GM12892 (cell line): ENCODE results near the gene GPA33.

Experiments
- POLR2A ChIP-seq: IDR thresholded peaks from 2 replicates; pipeline ENCODE4 v1.6.1; 2011; ENCODE audit warnings: low read depth, low read length, control low read depth
- POLR2AphosphoS5 ChIP-seq: IDR thresholded peaks from 2 replicates; pipeline ENCODE4 v1.6.1; 2011; ENCODE audit warnings: low read depth, low read length, control low read depth
- TAF1 ChIP-seq: IDR thresholded peaks from 2 replicates; pipeline ENCODE4 v1.6.1; 2011; ENCODE audit warnings: low read depth, mild to moderate bottlenecking, control low read depth, low read length, borderline replicate concordance

DNA sequence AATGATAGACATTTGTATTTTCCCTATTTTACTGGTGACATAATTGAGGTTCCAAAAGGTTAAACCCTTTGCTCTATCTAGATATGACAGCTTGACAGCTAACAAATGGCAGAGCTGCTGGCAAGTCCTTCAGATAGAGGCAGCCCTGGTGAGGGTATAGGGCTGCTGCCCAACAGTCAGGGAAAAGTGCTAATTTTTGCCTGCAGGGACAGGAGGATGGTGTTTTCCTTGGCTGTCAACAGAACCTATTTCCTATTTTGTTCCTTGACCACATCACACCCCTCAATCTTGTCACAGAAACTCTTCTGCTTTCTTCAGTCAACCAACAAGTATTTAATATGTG is 12.3 kb downstream of the GPA33 start:
- no peak for TF ChIP-seq POLR2AphosphoS5
- no peak for TF ChIP-seq POLR2A
- no peak for TF ChIP-seq TAF1
